Upper lobe of left lung (tissue), 6 donors: Measurements from ENCODE around the gene HOOK2. TPM values are rescaled to one million over a fixed set of nuclear protein-coding genes. Genes with fewer than 3 reads are reported as not detected.
A peak's percentile ranks its signal among the peaks of the same experiment; 100 is the strongest.

ENCODE experiments used
- ATAC-seq, 2 donors: fragments of 200-7000 bp; cut with Tn5 transposase; one replicate each; pipeline ENCODE4 v1.9.1; 2022; ENCODE audit warnings: mild to moderate bottlenecking in 2 of 2, moderate library complexity in 2 of 2; ENCODE audit not compliant: low FRiP score in 2 of 2
- DNase-seq, 2 donors: peaks; one replicate each; pipeline ENCODE4 v3.0.0-alpha.2; 2019 to 2020
- H3K27ac ChIP-seq, 4 donors: fragments of 200-600 bp; sonication (generic); one replicate each; pipeline ENCODE4 v1.5.1; 2016 to 2019
- H3K27me3 ChIP-seq, 4 donors: fragments of 200-600 bp; sonication (generic); one replicate each; pipeline ENCODE4 v1.5.1; 2017 to 2019
- H3K36me3 ChIP-seq, 4 donors: fragments of 200-600 bp; sonication (generic); one replicate each; pipeline ENCODE4 v1.5.1; 2016 to 2019
- H3K4me1 ChIP-seq, 4 donors: fragments of 200-600 bp; sonication (generic); one replicate each; pipeline ENCODE4 v1.5.1; 2018 to 2019
- H3K4me3 ChIP-seq, 4 donors: fragments of 200-600 bp; sonication (generic); one replicate each; pipeline ENCODE4 v1.5.1; 2017 to 2019; ENCODE audit warnings: mild to moderate bottlenecking in 2 of 4, moderate library complexity in 1 of 4
- H3K9me3 ChIP-seq, 4 donors: fragments of 200-600 bp; sonication (generic); one replicate each; pipeline ENCODE4 v1.5.1; 2018 to 2019
- CTCF ChIP-seq, 6 experiments: fragments of 450-650 bp in 4 of 6; fragments of 200-600 bp in 2 of 6; sonication (generic) in 2 of 6; IDR thresholded peaks; one replicate each; pipeline ENCODE4 v1.5.1; 2016 to 2019; ENCODE audit warnings: antibody characterized with exemption in 6 of 6
- EP300 ChIP-seq, 4 donors: sonication (generic); formaldehyde crosslinking; IDR thresholded peaks; one replicate each; pipeline ENCODE4 v1.5.1; 2017; ENCODE audit warnings: antibody characterized with exemption in 4 of 4, control low read depth in 2 of 4
- POLR2A ChIP-seq, 4 donors: fragments of 450-650 bp; IDR thresholded peaks; one replicate each; pipeline ENCODE4 v1.5.1; 2016 to 2017; ENCODE audit warnings: antibody characterized with exemption in 4 of 4, mild to moderate bottlenecking in 2 of 4
- POLR2AphosphoS5 ChIP-seq, 2 donors: sonication (generic); formaldehyde crosslinking; IDR thresholded peaks; one replicate each; pipeline ENCODE4 v1.5.1; 2017; ENCODE audit warnings: antibody characterized with exemption in 2 of 2
- WGBS, 2 donors: methylation state at CpG; one replicate each; pipeline ENCODE4 v1.1.5; 2017 to 2018; 5-methylcytosine and 5-hydroxymethylcytosine counted together
- total RNA-seq, 6 donors: library from RNA; depleted of rRNA in 4 of 6; stranded (reverse); fragments of >200 nt in 4 of 6; gene quantifications; one replicate each; pipeline versions ENCODE4 v1.1.0 to v1.2.1, GENCODE V29; 2016 to 2021
- donor health status: DM: no; HTN: no; CAD: no; lungs with moderate emphysema.
- donor health status: DM: no; HTN: yes; CAD: no; lungs with severe emphysema.

Gene HOOK2
- total RNA-seq, 6 donors from 2014 or later, result 48.9 to 367 (median 79.6) TPM

GRCh38 chr19:12722566-12723380 lies 52.6 kb downstream of the HOOK2 start:
- TF ChIP-seq EP300 (IDR thresholded peaks at IDR 0.05) (no peak), POLR2AphosphoS5 (IDR thresholded peaks at IDR 0.05) (peak; percentile 73 to 88), CTCF (IDR thresholded peaks at IDR 0.05) (peak in 1 of 6 experiments; percentile 17), POLR2A (IDR thresholded peaks at IDR 0.05) (peak in 1 of 4 donors; percentile 41)
- peaks cover 31 to 38% (median 34%) of the 10 kb centered on the region in 4 donors for H3K4me1 ChIP-seq
- 2% methylated on average over 32 of the region's 32 CpGs for WGBS, 2 donors

GRCh38 chr19:12721656-12722565 lies 53.4 kb downstream of the HOOK2 start:
- WGBS, 2 donors, result 1% methylated on average over 19 to 51 of the region's 65 CpGs
- peaks cover 31 to 38% (median 34%) of the 10 kb centered on the region in 4 donors for H3K4me1 ChIP-seq

More at GRCh38 chr19:12722566-12723380, 52.6 kb downstream of the HOOK2 start:
- Histone ChIP-seq H3K9me3 (no peaks in the 10 kb centered on the region), H3K27me3 (no peaks in the 10 kb centered on the region), H3K27ac (peak overlapping the region; percentile 92 to 98 (median 94)), H3K36me3 (peaks cover 0 to 16% (median 9%) of the 10 kb centered on the region in 4 donors), H3K4me3 (peak overlapping the region; percentile 83 to 95 (median 92))
- DNase-seq, result peak in 1 of 2 donors; percentile 98
- ATAC-seq, result peak; percentile 94 to 96

GRCh38 chr19:12720851-12721655 lies 54.3 kb downstream of the HOOK2 start:
- Histone ChIP-seq H3K9me3 (no peaks in the 10 kb centered on the region), H3K36me3 (peaks cover 5 to 26% (median 16%) of the 10 kb centered on the region in 4 donors), H3K4me1 (peaks cover 31 to 38% (median 34%) of the 10 kb centered on the region in 4 donors), H3K4me3 (peak overlapping the region; percentile 83 to 95 (median 92)), H3K27me3 (no peaks in the 10 kb centered on the region), H3K27ac (peak overlapping the region; percentile 92 to 98 (median 94))
- DNase-seq (peak in 1 of 2 donors; percentile 88), ATAC-seq (peak in 1 of 2 donors; percentile 25)
- 2 to 22% methylated on average over 17 to 19 of the region's 59 CpGs for WGBS, 2 donors
- no peak for TF ChIP-seq EP300 (IDR thresholded peaks at IDR 0.05)
- no peak for TF ChIP-seq CTCF (IDR thresholded peaks at IDR 0.05)
- no peak for TF ChIP-seq POLR2AphosphoS5 (IDR thresholded peaks at IDR 0.05)
- TF ChIP-seq POLR2A (IDR thresholded peaks at IDR 0.05), result no peak

More at GRCh38 chr19:12721656-12722565, 53.4 kb downstream of the HOOK2 start:
- H3K9me3 ChIP-seq, result no peaks in the 10 kb centered on the region
- H3K27ac ChIP-seq, result peak overlapping the region; percentile 92 to 98 (median 94)
- peak; percentile 65 to 91 for DNase-seq
- no peaks in the 10 kb centered on the region for H3K27me3 ChIP-seq
- H3K36me3 ChIP-seq, result peaks cover under 1 to 18% (median 11%) of the 10 kb centered on the region in 4 donors
- TF ChIP-seq POLR2AphosphoS5 (IDR thresholded peaks at IDR 0.05) (no peak), POLR2A (IDR thresholded peaks at IDR 0.05) (no peak), EP300 (IDR thresholded peaks at IDR 0.05) (no peak), CTCF (IDR thresholded peaks at IDR 0.05) (no peak)
- ATAC-seq, result peak; percentile 70 to 79
- peak overlapping the region; percentile 83 to 95 (median 92) for H3K4me3 ChIP-seq

- WGBS, 2 donors, result 88 to 91% methylated on average over 10 of the region's 10 CpGs
- Histone ChIP-seq H3K4me3 (peak overlapping the region in 2 of 4 donors; percentile 92 to 95), H3K27me3 (no peaks in the 10 kb centered on the region), H3K27ac (peak overlapping the region in 2 of 4 donors; percentile 92 to 98), H3K9me3 (no peaks in the 10 kb centered on the region), H3K36me3 (peaks cover 9 to 33% (median 22%) of the 10 kb centered on the region in 4 donors), H3K4me1 (peaks cover 31 to 38% (median 34%) of the 10 kb centered on the region in 4 donors)
- TF ChIP-seq POLR2AphosphoS5 (IDR thresholded peaks at IDR 0.05) (no peak), POLR2A (IDR thresholded peaks at IDR 0.05) (no peak), CTCF (IDR thresholded peaks at IDR 0.05) (no peak), EP300 (IDR thresholded peaks at IDR 0.05) (no peak)
- ATAC-seq (no peak), DNase-seq (no peak)
These were observed 55.1 kb downstream of the HOOK2 start for GRCh38 chr19:12720296-12720695.
